ENCODE results near the gene SCYGR4. TPM values are rescaled to one million over a fixed set of nuclear protein-coding genes. Genes with fewer than 3 reads are reported as not detected.

SCYGR4 gene
- total RNA-seq, 6 donors from 2014 or later = not detected

GRCh38 chr2:227616631-227617030, 667 bp upstream of the SCYGR4 start:
- Histone ChIP-seq H3K4me1 (peaks cover 0 to 5% (median 0%) of the 10 kb centered on the region in 4 donors), H3K36me3 (no peaks in the 10 kb centered on the region), H3K9me3 (no peaks in the 10 kb centered on the region), H3K4me3 (no peak overlapping the region), H3K27ac (no peak overlapping the region), H3K27me3 (no peaks in the 10 kb centered on the region)
- no peak for TF ChIP-seq CTCF (IDR thresholded peaks at IDR 0.05)
- no peak for TF ChIP-seq POLR2A (IDR thresholded peaks at IDR 0.05)
- no peak for TF ChIP-seq EP300 (IDR thresholded peaks at IDR 0.05)
- no peak for TF ChIP-seq POLR2AphosphoS5 (IDR thresholded peaks at IDR 0.05)
- DNase-seq = no peak
- WGBS, 2 donors = 68 to 69% methylated on average over 4 of the region's 4 CpGs
- no peak for ATAC-seq (ENCODE audit: low FRiP score in 2 of 2)

GRCh38 chr2:227623226-227623625, 5.9 kb downstream of the SCYGR4 start:
- no peak for DNase-seq
- no peak for ATAC-seq (ENCODE audit: low FRiP score in 2 of 2)
- no peaks in the 10 kb centered on the region for H3K36me3 ChIP-seq
- no peak overlapping the region for H3K4me3 ChIP-seq
- H3K9me3 ChIP-seq = no peaks in the 10 kb centered on the region
- TF ChIP-seq EP300 (IDR thresholded peaks at IDR 0.05) = no peak
- TF ChIP-seq CTCF (IDR thresholded peaks at IDR 0.05) = no peak
- no peak for TF ChIP-seq POLR2AphosphoS5 (IDR thresholded peaks at IDR 0.05)
- no peak for TF ChIP-seq POLR2A (IDR thresholded peaks at IDR 0.05)
- no peak overlapping the region for H3K27ac ChIP-seq
- H3K4me1 ChIP-seq = no peaks in the 10 kb centered on the region
- no peaks in the 10 kb centered on the region for H3K27me3 ChIP-seq

GRCh38 chr2:227625420-227625819, 8.1 kb downstream of the SCYGR4 start:
- Histone ChIP-seq H3K27ac (no peak overlapping the region), H3K27me3 (no peaks in the 10 kb centered on the region), H3K36me3 (no peaks in the 10 kb centered on the region), H3K4me1 (no peaks in the 10 kb centered on the region), H3K4me3 (no peak overlapping the region), H3K9me3 (no peaks in the 10 kb centered on the region)
- DNase-seq (no peak), ATAC-seq (ENCODE audit: low FRiP score in 2 of 2) (no peak)
- TF ChIP-seq CTCF (IDR thresholded peaks at IDR 0.05) = no peak
- TF ChIP-seq EP300 (IDR thresholded peaks at IDR 0.05) = no peak
- no peak for TF ChIP-seq POLR2AphosphoS5 (IDR thresholded peaks at IDR 0.05)
- no peak for TF ChIP-seq POLR2A (IDR thresholded peaks at IDR 0.05)
- WGBS, 2 donors = 73 to 89% methylated on average over 1 to 2 of the region's 2 CpGs

GRCh38 chr2:227626580-227627151, 9.4 kb downstream of the SCYGR4 start:
- WGBS, 2 donors = 79 to 91% methylated on average over 10 of the region's 10 CpGs
- ATAC-seq (ENCODE audit: low FRiP score in 2 of 2) (no peak), DNase-seq (no peak)
- no peak for TF ChIP-seq CTCF (IDR thresholded peaks at IDR 0.05)
- TF ChIP-seq POLR2A (IDR thresholded peaks at IDR 0.05) = no peak
- TF ChIP-seq POLR2AphosphoS5 (IDR thresholded peaks at IDR 0.05) = no peak
- TF ChIP-seq EP300 (IDR thresholded peaks at IDR 0.05) = no peak
- no peak overlapping the region for H3K27ac ChIP-seq
- no peaks in the 10 kb centered on the region for H3K9me3 ChIP-seq
- no peak overlapping the region for H3K4me3 ChIP-seq
- H3K4me1 ChIP-seq = no peaks in the 10 kb centered on the region
- H3K27me3 ChIP-seq = no peaks in the 10 kb centered on the region
- H3K36me3 ChIP-seq = no peaks in the 10 kb centered on the region

- TF ChIP-seq POLR2A (IDR thresholded peaks at IDR 0.05) (no peak), CTCF (IDR thresholded peaks at IDR 0.05) (no peak), EP300 (IDR thresholded peaks at IDR 0.05) (no peak), POLR2AphosphoS5 (IDR thresholded peaks at IDR 0.05) (no peak)
- WGBS, 2 donors = 56 to 81% methylated on average over 3 of the region's 3 CpGs
- ATAC-seq (ENCODE audit: low FRiP score in 2 of 2) = no peak
Measured at GRCh38 chr2:227627769-227628168, 10.5 kb downstream of the SCYGR4 start.

More at GRCh38 chr2:227627769-227628168, 10.5 kb downstream of the SCYGR4 start:
- Histone ChIP-seq H3K27me3 (no peaks in the 10 kb centered on the region), H3K4me3 (no peak overlapping the region), H3K36me3 (no peaks in the 10 kb centered on the region), H3K9me3 (no peaks in the 10 kb centered on the region), H3K27ac (no peak overlapping the region), H3K4me1 (no peaks in the 10 kb centered on the region)
- no peak for DNase-seq

Data from upper lobe of left lung (tissue), 6 donors.